AG09319 (cell line): Measurements from ENCODE around the gene FAM171A1.

Experiments used
- DNase-seq: peaks from one replicate; pipeline ENCODE4 v3.0.0-alpha.2; 2010; ENCODE audit warnings: low read depth; ENCODE audit errors: extremely low read depth
- CTCF ChIP-seq: IDR thresholded peaks from 2 replicates; pipeline ENCODE4 v1.5.1; 2011; ENCODE audit warnings: low read depth, mild to moderate bottlenecking, inconsistent platforms, low read length, moderate library complexity

The FAM171A1 gene

GRCh38 chr10:15163253-15163828 lies 207.7 kb downstream of the FAM171A1 start:
- no peak for DNase-seq
- TF ChIP-seq CTCF: no peak
